ENCODE data around the gene KAT2A.

KAT2A gene

DNA sequence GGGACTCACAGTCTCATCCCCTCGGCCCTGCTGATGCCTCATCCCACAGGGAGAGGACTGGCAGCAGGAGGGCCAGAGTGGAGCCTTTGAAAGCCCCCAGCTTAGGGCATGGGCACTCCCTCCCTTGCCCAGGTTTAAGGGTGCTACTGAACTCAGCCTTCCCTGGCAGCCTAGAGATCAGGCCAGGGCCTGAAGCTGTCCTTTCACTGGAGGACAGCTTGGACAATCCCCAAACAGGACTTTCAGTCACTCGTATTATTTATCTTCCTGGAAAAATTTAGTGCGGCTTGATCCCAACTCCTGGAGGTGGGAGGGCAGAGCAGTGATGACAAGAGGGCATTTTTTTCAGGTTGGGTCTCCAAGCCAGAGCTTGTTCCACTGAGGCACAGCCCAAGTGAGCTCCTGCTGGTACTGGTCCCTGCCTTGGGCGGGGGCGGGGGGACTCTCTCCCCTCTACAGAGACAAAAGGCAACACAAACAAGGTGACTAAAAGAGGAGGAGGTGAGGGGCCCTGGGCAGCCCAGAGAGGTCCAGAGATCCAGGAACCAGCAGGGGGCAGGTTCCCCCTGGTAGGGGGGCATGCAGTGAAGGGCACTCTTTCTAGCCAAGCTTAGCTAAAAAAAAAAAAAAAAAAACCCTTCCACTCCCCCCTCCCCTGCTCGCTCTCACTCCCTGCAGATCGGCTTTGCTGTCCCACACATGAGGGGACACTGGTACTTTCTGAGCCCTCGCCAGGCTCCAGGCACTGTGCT lies 24.6 kb downstream of the KAT2A start:
- CTCF ChIA-PET = interaction anchor here (0.5 kb wide), 1 partner anchor 527 kb away, joined by 4 read pairs; no protein-coding TSS in a partner anchor
- H3K27ac ChIP-seq = no peak overlapping the region
- POLR2A ChIA-PET (ENCODE audit: low non-redundant PET) = no interaction called here

DNA sequence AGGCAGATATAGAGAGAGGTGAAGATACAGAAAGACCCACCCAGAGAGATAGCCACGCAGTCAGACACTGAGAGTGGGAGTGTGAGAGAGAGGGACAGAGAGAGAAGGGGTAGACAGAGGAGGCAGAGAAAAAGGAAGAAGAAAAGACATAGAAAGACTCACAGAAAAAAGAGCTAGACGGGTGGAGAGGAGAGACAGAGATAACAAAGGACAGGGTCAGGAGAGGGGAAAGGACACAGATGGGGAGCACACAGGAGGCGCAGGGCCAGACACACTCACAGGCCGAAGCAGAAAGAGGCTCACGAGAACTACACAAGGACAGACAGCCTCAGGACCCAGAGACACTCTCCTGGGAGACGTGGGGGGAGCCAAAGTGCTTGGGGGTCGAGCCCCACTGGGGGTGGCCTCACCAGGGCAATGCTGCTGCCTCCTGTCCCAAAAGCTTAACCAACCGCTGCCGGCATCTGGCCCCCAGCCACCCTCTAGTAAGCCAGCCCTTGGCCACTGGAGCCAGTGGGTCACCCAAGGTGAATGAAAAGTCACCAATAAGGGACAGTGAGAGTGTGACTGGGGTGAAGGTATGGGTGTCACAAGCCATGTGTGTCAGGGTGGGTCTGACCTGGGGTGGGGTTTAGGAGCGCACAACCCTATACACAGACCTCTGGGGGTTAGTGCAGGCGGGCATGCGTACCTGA lies 26.6 kb downstream of the KAT2A start:
- CTCF ChIA-PET = no interaction called here
- POLR2A ChIA-PET (ENCODE audit: low non-redundant PET) = interaction anchor here (0.7 kb wide), 1 partner anchor 12 kb away, joined by 5 read pairs; no protein-coding TSS in a partner anchor
- DNase-seq (ENCODE audit: low spot score) = no peak
- no peak overlapping the region for H3K27ac ChIP-seq
- TF ChIP-seq, protein P1, sequence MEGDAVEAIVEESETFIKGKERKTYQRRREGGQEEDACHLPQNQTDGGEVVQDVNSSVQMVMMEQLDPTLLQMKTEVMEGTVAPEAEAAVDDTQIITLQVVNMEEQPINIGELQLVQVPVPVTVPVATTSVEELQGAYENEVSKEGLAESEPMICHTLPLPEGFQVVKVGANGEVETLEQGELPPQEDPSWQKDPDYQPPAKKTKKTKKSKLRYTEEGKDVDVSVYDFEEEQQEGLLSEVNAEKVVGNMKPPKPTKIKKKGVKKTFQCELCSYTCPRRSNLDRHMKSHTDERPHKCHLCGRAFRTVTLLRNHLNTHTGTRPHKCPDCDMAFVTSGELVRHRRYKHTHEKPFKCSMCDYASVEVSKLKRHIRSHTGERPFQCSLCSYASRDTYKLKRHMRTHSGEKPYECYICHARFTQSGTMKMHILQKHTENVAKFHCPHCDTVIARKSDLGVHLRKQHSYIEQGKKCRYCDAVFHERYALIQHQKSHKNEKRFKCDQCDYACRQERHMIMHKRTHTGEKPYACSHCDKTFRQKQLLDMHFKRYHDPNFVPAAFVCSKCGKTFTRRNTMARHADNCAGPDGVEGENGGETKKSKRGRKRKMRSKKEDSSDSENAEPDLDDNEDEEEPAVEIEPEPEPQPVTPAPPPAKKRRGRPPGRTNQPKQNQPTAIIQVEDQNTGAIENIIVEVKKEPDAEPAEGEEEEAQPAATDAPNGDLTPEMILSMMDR (conservative IDR thresholded peaks at IDR 0.05; ENCODE audit: low read depth) = no peak

More for the DNA sequence above, 24.6 kb downstream of the KAT2A start:
- TF ChIP-seq, protein P1 (conservative IDR thresholded peaks at IDR 0.05; ENCODE audit: low read depth) = no peak
- DNase-seq (ENCODE audit: low spot score) = no peak

DNA sequence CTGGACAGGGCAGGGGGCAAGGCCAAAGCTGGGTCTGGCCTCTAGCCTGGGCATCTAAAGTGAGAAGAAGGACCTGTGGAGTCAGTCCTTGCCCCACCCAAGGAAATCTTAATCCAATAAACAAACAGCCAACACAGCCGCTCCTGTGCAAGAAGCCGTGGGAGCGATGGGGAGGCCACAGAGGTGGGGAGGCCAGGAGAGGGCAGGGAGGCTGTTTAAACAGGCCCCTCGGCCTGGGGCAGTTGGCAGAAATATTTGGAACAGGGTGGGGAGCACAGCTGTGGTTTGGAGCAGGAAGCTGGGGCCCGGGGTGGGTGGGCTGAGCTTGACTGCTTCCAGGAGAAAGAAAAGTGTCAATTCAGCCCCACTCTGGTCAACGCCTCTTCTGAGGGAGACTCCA lies 28.2 kb downstream of the KAT2A start:
- no peak overlapping the region for H3K27ac ChIP-seq
- CTCF ChIA-PET = interaction anchor here (0.7 to 1.1 kb wide), 2 partner anchors 73 to 111 kb away, joined by 4 to 5 read pairs; partner anchors contain the start of gene NKIRAS2
- no peak for DNase-seq (ENCODE audit: low spot score)
- POLR2A ChIA-PET (ENCODE audit: low non-redundant PET) = interaction anchor here (0.6 kb wide), 1 partner anchor 27 kb away, joined by 3 read pairs; no protein-coding TSS in a partner anchor
- TF ChIP-seq, protein P1 (conservative IDR thresholded peaks at IDR 0.05; ENCODE audit: low read depth) = no peak

DNA sequence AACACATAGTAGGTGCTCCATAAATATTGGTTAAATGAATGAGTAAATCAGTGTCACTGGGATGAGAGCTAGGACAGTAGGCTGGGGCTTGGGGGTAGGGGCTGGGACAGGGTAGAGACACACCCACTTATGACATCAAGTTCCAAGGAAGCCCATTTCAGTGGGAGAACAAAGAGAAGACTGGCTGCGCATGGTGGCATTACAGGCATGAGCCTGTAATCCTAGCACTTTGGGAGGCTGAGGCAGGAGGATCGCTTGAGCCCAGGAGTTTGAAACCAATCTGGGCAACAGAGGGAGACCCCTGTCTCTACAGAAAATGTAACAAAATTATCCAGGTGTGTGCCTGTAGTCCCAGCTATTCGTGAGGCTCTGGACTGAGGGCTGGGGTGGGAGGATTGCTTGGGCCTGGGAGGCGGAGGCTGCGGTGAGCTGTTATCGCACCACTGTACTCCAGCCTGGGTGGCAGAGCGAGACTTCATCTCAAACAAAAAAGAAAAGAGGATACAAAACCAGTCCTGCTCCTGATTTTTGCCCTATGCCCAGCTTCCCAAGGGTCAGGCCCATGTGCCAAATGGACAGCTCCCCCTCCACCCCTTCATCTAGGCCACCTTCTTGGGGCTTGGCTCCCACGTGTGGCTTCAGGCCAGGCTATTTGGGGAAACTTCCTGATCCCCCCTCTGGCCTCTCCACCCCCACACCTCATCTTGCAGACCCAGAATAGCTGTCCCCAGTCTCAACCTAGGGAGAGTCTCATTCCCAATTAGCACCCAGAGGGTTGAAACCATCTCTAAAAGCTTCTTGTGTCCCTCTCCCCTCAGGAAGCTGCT lies 30.0 kb downstream of the KAT2A start:
- CTCF ChIA-PET = interaction anchor here (0.6 to 1.3 kb wide), 6 partner anchors 10 to 315 kb away, joined by 3 to 6 read pairs (median 3); no protein-coding TSS in a partner anchor
- TF ChIP-seq, protein P1 (conservative IDR thresholded peaks at IDR 0.05; ENCODE audit: low read depth) = no peak
- H3K27ac ChIP-seq = no peak overlapping the region
- POLR2A ChIA-PET (ENCODE audit: low non-redundant PET) = no interaction called here
- no peak for DNase-seq (ENCODE audit: low spot score)

DNA sequence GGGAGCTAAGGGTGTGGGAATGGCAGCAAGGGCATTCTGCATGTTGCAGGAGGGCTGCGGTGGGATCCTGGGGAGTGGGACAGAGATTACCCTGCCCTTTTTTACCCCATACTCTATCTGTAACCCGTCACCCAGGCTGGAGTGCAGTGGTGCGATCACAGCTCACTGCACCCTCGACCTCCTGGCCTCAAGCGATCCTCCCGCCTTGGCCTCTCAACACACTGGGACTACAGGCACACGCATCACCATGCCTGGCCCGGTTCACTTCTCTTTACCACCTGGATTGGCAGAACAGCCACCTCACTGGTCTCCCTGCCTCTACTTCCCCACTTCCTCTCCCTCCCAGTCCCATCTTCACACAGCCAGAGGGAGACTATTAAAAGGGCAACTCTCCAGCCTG lies 32.4 kb downstream of the KAT2A start:
- POLR2A ChIA-PET (ENCODE audit: low non-redundant PET) = no interaction called here
- DNase-seq (ENCODE audit: low spot score) = no peak
- CTCF ChIA-PET = interaction anchor here (0.6 kb wide), 1 partner anchor 13 kb away, joined by 5 read pairs; no protein-coding TSS in a partner anchor
- TF ChIP-seq, protein P1 (conservative IDR thresholded peaks at IDR 0.05; ENCODE audit: low read depth) = no peak
- no peak overlapping the region for H3K27ac ChIP-seq

Data from RWPE1 (cell line).